Measurements from ENCODE around the gene ABCG5. TPM values are rescaled to one million over a fixed set of nuclear protein-coding genes. Genes with fewer than 3 reads are reported as not detected.

The ABCG5 gene
- total RNA-seq, 1 donor from 2014 or later = not detected

GRCh38 chr2:43880952-43881351, 42.3 kb upstream of the ABCG5 start:
- H3K4me1 Mint-ChIP-seq (ENCODE audit: low read depth, unreplicated experiment) = peaks cover 25% of the 10 kb centered on the region
- no peak for DNase-seq
- no peaks in the 10 kb centered on the region for H3K27me3 Mint-ChIP-seq (ENCODE audit: unreplicated experiment)
- no peak overlapping the region for H3K27ac Mint-ChIP-seq (ENCODE audit: unreplicated experiment)
- TF ChIP-seq CTCF (IDR thresholded peaks at IDR 0.05; ENCODE audit: partially characterized antibody, unreplicated experiment) = no peak
- no peaks in the 10 kb centered on the region for H3K36me3 Mint-ChIP-seq (ENCODE audit: unreplicated experiment)
- no peaks in the 10 kb centered on the region for H3K9me3 Mint-ChIP-seq (ENCODE audit: unreplicated experiment)
- H3K4me3 Mint-ChIP-seq (ENCODE audit: unreplicated experiment) = no peak overlapping the region

- H3K4me1 Mint-ChIP-seq (ENCODE audit: low read depth, unreplicated experiment) = peaks cover 24% of the 10 kb centered on the region
- H3K36me3 Mint-ChIP-seq (ENCODE audit: unreplicated experiment) = no peaks in the 10 kb centered on the region
- H3K27ac Mint-ChIP-seq (ENCODE audit: unreplicated experiment) = no peak overlapping the region
- no peaks in the 10 kb centered on the region for H3K9me3 Mint-ChIP-seq (ENCODE audit: unreplicated experiment)
- no peak overlapping the region for H3K4me3 Mint-ChIP-seq (ENCODE audit: unreplicated experiment)
- peaks cover 2% of the 10 kb centered on the region for H3K27me3 Mint-ChIP-seq (ENCODE audit: unreplicated experiment)
- TF ChIP-seq CTCF (IDR thresholded peaks at IDR 0.05; ENCODE audit: partially characterized antibody, unreplicated experiment) = no peak
- DNase-seq = no peak
These were observed 41.8 kb upstream of the ABCG5 start for GRCh38 chr2:43880471-43880870.

GRCh38 chr2:43879261-43879660, 40.6 kb upstream of the ABCG5 start:
- no peak overlapping the region for H3K27ac Mint-ChIP-seq (ENCODE audit: unreplicated experiment)
- H3K36me3 Mint-ChIP-seq (ENCODE audit: unreplicated experiment) = no peaks in the 10 kb centered on the region
- no peak overlapping the region for H3K4me3 Mint-ChIP-seq (ENCODE audit: unreplicated experiment)
- H3K9me3 Mint-ChIP-seq (ENCODE audit: unreplicated experiment) = no peaks in the 10 kb centered on the region
- TF ChIP-seq CTCF (IDR thresholded peaks at IDR 0.05; ENCODE audit: partially characterized antibody, unreplicated experiment) = no peak
- DNase-seq = no peak
- H3K27me3 Mint-ChIP-seq (ENCODE audit: unreplicated experiment) = peaks cover 2% of the 10 kb centered on the region
- peaks cover 20% of the 10 kb centered on the region for H3K4me1 Mint-ChIP-seq (ENCODE audit: low read depth, unreplicated experiment)

- H3K36me3 Mint-ChIP-seq (ENCODE audit: unreplicated experiment) = no peaks in the 10 kb centered on the region
- peaks cover 2% of the 10 kb centered on the region for H3K27me3 Mint-ChIP-seq (ENCODE audit: unreplicated experiment)
- no peak overlapping the region for H3K27ac Mint-ChIP-seq (ENCODE audit: unreplicated experiment)
- peak; percentile 87 for DNase-seq
- no peak overlapping the region for H3K4me3 Mint-ChIP-seq (ENCODE audit: unreplicated experiment)
- TF ChIP-seq CTCF (IDR thresholded peaks at IDR 0.05; ENCODE audit: partially characterized antibody, unreplicated experiment) = peak; percentile 95
- H3K4me1 Mint-ChIP-seq (ENCODE audit: low read depth, unreplicated experiment) = peaks cover 20% of the 10 kb centered on the region
- no peaks in the 10 kb centered on the region for H3K9me3 Mint-ChIP-seq (ENCODE audit: unreplicated experiment)
These were observed 39.3 kb upstream of the ABCG5 start for GRCh38 chr2:43877782-43878464.

- no peak overlapping the region for H3K4me3 Mint-ChIP-seq (ENCODE audit: unreplicated experiment)
- no peak for DNase-seq
- H3K27me3 Mint-ChIP-seq (ENCODE audit: unreplicated experiment) = peaks cover 4% of the 10 kb centered on the region
- no peak overlapping the region for H3K27ac Mint-ChIP-seq (ENCODE audit: unreplicated experiment)
- H3K9me3 Mint-ChIP-seq (ENCODE audit: unreplicated experiment) = no peaks in the 10 kb centered on the region
- peaks cover 8% of the 10 kb centered on the region for H3K4me1 Mint-ChIP-seq (ENCODE audit: low read depth, unreplicated experiment)
- H3K36me3 Mint-ChIP-seq (ENCODE audit: unreplicated experiment) = no peaks in the 10 kb centered on the region
- no peak for TF ChIP-seq CTCF (IDR thresholded peaks at IDR 0.05; ENCODE audit: partially characterized antibody, unreplicated experiment)
These were observed 36.3 kb upstream of the ABCG5 start for GRCh38 chr2:43874776-43875451.

All from glutamatergic neuron (in vitro differentiated cells).